Measurements from ENCODE around the gene MYH3. TPM values are rescaled to one million over a fixed set of nuclear protein-coding genes. Genes with fewer than 3 reads are reported as not detected.
A peak's percentile ranks its signal among the peaks of the same experiment; 100 is the strongest.

The MYH3 gene
- total RNA-seq, 1 experiment from 2014 or later: 2.4 TPM

GRCh38 chr17:10617120-10617505 is 40.0 kb downstream of the MYH3 start:
- no peaks in the 10 kb centered on the region for H3K27me3 ChIP-seq (replicated peaks; ENCODE audit: control insufficient read depth, insufficient read depth, low read length)
- CTCF ChIA-PET: interaction anchor here (1.4 kb wide), 1 partner anchor 289 kb away, joined by 4 read pairs; no protein-coding TSS in a partner anchor
- no peaks in the 10 kb centered on the region for H3K9me3 Mint-ChIP-seq (ENCODE audit: unreplicated experiment)
- DNase-seq: no peak
- BruUV-seq (replicated peaks): no TSS peak
- no peaks in the 10 kb centered on the region for H3K36me3 Mint-ChIP-seq (ENCODE audit: insufficient read depth, unreplicated experiment)
- H3K27me3 Mint-ChIP-seq (ENCODE audit: insufficient read depth, unreplicated experiment): no peaks in the 10 kb centered on the region
- H3K4me3 Mint-ChIP-seq (ENCODE audit: unreplicated experiment): no peak overlapping the region
- no peak for TF ChIP-seq CTCF (IDR thresholded peaks at IDR 0.05; ENCODE audit: insufficient read depth in 1 of 2, low read depth in 1 of 2, low read length in 1 of 2, severe bottlenecking in 1 of 2, unreplicated experiment in 1 of 2)
- no peak overlapping the region for H3K27ac Mint-ChIP-seq (ENCODE audit: unreplicated experiment)
- no peaks in the 10 kb centered on the region for H3K9me3 ChIP-seq
- intact Hi-C loops (cut with micrococcal nuclease; ENCODE audit: unreplicated experiment): loop anchor here (10.0 kb wide), 1 partner anchor 692 kb away; no protein-coding TSS in a partner anchor
- peaks cover 7% of the 10 kb centered on the region for H3K4me1 Mint-ChIP-seq (ENCODE audit: low read depth, unreplicated experiment)
- POLR2A ChIA-PET: no interaction called here
- H3K36me3 ChIP-seq (ENCODE audit: control insufficient read depth, insufficient read depth, low read length): no peaks in the 10 kb centered on the region
- H3K4me1 ChIP-seq: no peaks in the 10 kb centered on the region
- no peak overlapping the region for H3K4me3 ChIP-seq (ENCODE audit: low read depth, low read length)

- H3K27ac Mint-ChIP-seq (ENCODE audit: unreplicated experiment): no peak overlapping the region
- POLR2A ChIA-PET: no interaction called here
- CTCF ChIA-PET: interaction anchor here (1.4 kb wide), 1 partner anchor 288 kb away, joined by 4 read pairs; no protein-coding TSS in a partner anchor
These were observed 40.5 kb downstream of the MYH3 start for GRCh38 chr17:10616502-10617119.

More at GRCh38 chr17:10616502-10617119, 40.5 kb downstream of the MYH3 start:
- Histone ChIP-seq H3K4me1 (no peaks in the 10 kb centered on the region), H3K4me3 (ENCODE audit: low read depth, low read length) (no peak overlapping the region), H3K27me3 (replicated peaks; ENCODE audit: control insufficient read depth, insufficient read depth, low read length) (no peaks in the 10 kb centered on the region), H3K9me3 (no peaks in the 10 kb centered on the region), H3K36me3 (ENCODE audit: control insufficient read depth, insufficient read depth, low read length) (no peaks in the 10 kb centered on the region)
- peaks cover 7% of the 10 kb centered on the region for H3K4me1 Mint-ChIP-seq (ENCODE audit: low read depth, unreplicated experiment)
- intact Hi-C loops (cut with micrococcal nuclease; ENCODE audit: unreplicated experiment): loop anchor here (10.0 kb wide), 1 partner anchor 692 kb away; no protein-coding TSS in a partner anchor
- DNase-seq: peak; percentile 67 to 73
- no peak overlapping the region for H3K4me3 Mint-ChIP-seq (ENCODE audit: unreplicated experiment)
- H3K36me3 Mint-ChIP-seq (ENCODE audit: insufficient read depth, unreplicated experiment): no peaks in the 10 kb centered on the region
- peak; percentile 81 to 85 for TF ChIP-seq CTCF (IDR thresholded peaks at IDR 0.05; ENCODE audit: insufficient read depth in 1 of 2, low read depth in 1 of 2, low read length in 1 of 2, severe bottlenecking in 1 of 2, unreplicated experiment in 1 of 2)
- no peaks in the 10 kb centered on the region for H3K27me3 Mint-ChIP-seq (ENCODE audit: insufficient read depth, unreplicated experiment)
- no TSS peak for BruUV-seq (replicated peaks)
- no peaks in the 10 kb centered on the region for H3K9me3 Mint-ChIP-seq (ENCODE audit: unreplicated experiment)

Measured in Caco-2 (cell line).